Fibroblast of lung (primary cell): ENCODE results near the gene EIF1AY.

Experiments
- EZH2 ChIP-seq: IDR thresholded peaks from 2 replicates; pipeline ENCODE4 v1.5.1; 2012; ENCODE audit warnings: low read length, control low read depth, mild to moderate bottlenecking; ENCODE audit errors: missing control alignments
- TF ChIP-seq, protein P1 (sequence below), 2 donors: IDR thresholded peaks in 1 of 2; conservative IDR thresholded peaks in 1 of 2; 1 replicate in 1 of 2; 2 replicates in 1 of 2; pipeline ENCODE4 v1.5.1; 2011 to 2012; ENCODE audit warnings: low read length in 2 of 2, control low read depth in 1 of 2, inconsistent platforms in 1 of 2, low read depth in 1 of 2, mild to moderate bottlenecking in 1 of 2

DNA sequence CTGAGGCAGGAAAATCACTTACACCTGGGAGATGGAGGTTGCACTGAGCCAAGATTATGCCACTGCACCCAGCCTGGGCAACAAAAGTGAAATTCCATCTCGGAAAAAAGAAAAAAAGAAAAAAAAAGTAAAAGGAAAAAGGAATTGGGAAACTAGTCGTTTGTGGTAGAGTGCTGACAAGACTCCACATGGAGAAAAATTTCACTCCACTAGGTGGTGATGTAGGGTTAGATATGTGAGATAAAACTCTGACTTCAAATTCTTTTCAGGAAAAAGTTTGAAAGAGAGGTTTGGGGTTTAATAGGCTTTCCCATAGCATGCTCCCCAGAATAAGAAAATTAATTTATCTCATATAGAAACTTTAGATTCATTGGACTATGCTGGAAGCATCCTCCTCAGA is 16.9 kb upstream of the EIF1AY start:
- TF ChIP-seq EZH2: no peak
- TF ChIP-seq, protein P1, sequence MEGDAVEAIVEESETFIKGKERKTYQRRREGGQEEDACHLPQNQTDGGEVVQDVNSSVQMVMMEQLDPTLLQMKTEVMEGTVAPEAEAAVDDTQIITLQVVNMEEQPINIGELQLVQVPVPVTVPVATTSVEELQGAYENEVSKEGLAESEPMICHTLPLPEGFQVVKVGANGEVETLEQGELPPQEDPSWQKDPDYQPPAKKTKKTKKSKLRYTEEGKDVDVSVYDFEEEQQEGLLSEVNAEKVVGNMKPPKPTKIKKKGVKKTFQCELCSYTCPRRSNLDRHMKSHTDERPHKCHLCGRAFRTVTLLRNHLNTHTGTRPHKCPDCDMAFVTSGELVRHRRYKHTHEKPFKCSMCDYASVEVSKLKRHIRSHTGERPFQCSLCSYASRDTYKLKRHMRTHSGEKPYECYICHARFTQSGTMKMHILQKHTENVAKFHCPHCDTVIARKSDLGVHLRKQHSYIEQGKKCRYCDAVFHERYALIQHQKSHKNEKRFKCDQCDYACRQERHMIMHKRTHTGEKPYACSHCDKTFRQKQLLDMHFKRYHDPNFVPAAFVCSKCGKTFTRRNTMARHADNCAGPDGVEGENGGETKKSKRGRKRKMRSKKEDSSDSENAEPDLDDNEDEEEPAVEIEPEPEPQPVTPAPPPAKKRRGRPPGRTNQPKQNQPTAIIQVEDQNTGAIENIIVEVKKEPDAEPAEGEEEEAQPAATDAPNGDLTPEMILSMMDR (conservative IDR thresholded peaks at IDR 0.05 in 1 of 2, IDR thresholded peaks at IDR 0.05 in 1 of 2; ENCODE audit: low read depth in 1 of 2, low read length in 2 of 2): peak; percentile 40
